Nephron (organoid): Measurements from ENCODE around the gene HS3ST3B1.

Experiments
- H3K27ac Mint-ChIP-seq, 3 experiments: 2 replicates each; pipeline ENCODE4 v1.8.0; 2020; ENCODE audit warnings: mixed read lengths in 3 of 3, mild to moderate bottlenecking in 2 of 3, moderate library complexity in 1 of 3
- H3K27me3 Mint-ChIP-seq: 2 replicates; pipeline ENCODE4 v1.8.0; 2021; ENCODE audit warnings: low read depth, mild to moderate bottlenecking, moderate library complexity, mixed read lengths
- H3K36me3 Mint-ChIP-seq: 2 replicates; pipeline ENCODE4 v1.8.0; 2020; ENCODE audit warnings: low read depth, mixed read lengths
- H3K4me1 Mint-ChIP-seq: 2 replicates; pipeline ENCODE4 v1.8.0; 2020; ENCODE audit warnings: mixed read lengths
- H3K4me3 Mint-ChIP-seq, 3 experiments: 2 replicates each; pipeline ENCODE4 v1.8.0; 2020; ENCODE audit warnings: mild to moderate bottlenecking in 3 of 3, mixed read lengths in 3 of 3, moderate library complexity in 2 of 3
- H3K9me3 Mint-ChIP-seq: 2 replicates; pipeline ENCODE4 v1.8.0; 2020; ENCODE audit warnings: mixed read lengths
- TF ChIP-seq, protein P1 (sequence below), 3 experiments: fragments of 200-600 bp; sonication (generic); IDR thresholded peaks; one replicate each; pipeline ENCODE4 v1.5.0; 2021; ENCODE audit warnings: antibody characterized with exemption in 3 of 3; ENCODE audit not compliant: unreplicated experiment in 3 of 3

The HS3ST3B1 gene

DNA sequence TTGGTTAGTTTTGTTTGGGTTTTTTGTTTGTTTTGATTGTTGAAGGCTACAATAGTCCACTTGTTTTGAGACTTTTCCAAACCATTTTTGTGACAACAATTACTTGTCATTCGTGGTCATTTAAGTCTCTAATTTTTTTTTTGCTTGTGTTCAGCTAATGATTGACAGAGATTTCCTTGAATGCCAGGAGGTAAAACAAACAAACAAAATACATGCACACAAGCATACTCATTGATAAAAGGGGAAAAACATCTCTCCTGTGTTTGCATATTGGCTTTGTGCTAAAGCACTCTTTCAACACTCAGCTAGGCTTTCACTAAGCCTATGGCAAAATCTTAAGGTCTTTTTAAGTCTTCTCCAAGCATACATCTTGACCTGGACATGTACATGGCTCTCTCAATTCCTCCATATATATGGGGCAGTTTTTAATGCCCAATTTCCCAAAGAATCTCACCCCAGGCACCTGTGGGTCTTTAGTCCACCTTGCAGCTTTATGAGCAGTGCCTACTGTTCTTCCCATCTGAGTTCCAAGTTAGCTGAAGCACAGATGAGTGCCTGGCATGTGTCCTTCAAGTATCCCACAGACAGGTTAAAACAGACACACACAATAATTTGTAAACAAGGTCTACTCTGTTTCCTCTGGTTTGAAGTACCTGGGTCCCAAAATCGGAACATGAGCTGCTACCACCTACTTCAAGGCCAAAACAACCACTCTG is 24.2 kb upstream of the HS3ST3B1 start:
- Mint-ChIP-seq H3K36me3 (no peaks in the 10 kb centered on the region), H3K27me3 (peaks cover 8% of the 10 kb centered on the region), H3K4me3 (no peak overlapping the region), H3K9me3 (peaks cover 23% of the 10 kb centered on the region), H3K27ac (no peak overlapping the region), H3K4me1 (no peaks in the 10 kb centered on the region)
- TF ChIP-seq, protein P1, sequence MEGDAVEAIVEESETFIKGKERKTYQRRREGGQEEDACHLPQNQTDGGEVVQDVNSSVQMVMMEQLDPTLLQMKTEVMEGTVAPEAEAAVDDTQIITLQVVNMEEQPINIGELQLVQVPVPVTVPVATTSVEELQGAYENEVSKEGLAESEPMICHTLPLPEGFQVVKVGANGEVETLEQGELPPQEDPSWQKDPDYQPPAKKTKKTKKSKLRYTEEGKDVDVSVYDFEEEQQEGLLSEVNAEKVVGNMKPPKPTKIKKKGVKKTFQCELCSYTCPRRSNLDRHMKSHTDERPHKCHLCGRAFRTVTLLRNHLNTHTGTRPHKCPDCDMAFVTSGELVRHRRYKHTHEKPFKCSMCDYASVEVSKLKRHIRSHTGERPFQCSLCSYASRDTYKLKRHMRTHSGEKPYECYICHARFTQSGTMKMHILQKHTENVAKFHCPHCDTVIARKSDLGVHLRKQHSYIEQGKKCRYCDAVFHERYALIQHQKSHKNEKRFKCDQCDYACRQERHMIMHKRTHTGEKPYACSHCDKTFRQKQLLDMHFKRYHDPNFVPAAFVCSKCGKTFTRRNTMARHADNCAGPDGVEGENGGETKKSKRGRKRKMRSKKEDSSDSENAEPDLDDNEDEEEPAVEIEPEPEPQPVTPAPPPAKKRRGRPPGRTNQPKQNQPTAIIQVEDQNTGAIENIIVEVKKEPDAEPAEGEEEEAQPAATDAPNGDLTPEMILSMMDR (IDR thresholded peaks at IDR 0.05; ENCODE audit: unreplicated experiment in 3 of 3) = no peak

DNA sequence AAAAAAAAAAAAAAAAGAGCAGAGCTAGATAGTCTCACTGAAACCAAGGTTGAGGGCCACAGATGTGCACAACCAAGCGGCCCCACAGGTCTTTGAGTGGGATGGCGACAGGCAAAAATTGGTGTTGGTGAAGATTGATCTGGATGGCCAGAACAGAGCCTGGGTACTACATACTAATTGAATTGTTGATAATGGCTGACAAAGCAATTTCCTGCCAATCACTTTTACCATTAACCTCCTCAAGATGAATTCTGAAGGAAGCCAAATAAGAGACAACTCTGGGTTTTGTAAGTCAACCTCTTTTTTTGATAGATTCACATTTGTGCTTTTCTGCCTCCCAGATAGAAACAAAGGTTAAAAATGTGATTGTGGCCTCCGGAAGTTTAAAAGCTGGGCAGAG is 19.4 kb upstream of the HS3ST3B1 start:
- no peaks in the 10 kb centered on the region for H3K36me3 Mint-ChIP-seq
- H3K4me1 Mint-ChIP-seq = no peaks in the 10 kb centered on the region
- peaks cover 3% of the 10 kb centered on the region for H3K9me3 Mint-ChIP-seq
- TF ChIP-seq, protein P1 (IDR thresholded peaks at IDR 0.05; ENCODE audit: unreplicated experiment in 3 of 3) = no peak
- H3K27ac Mint-ChIP-seq = no peak overlapping the region
- no peak overlapping the region for H3K4me3 Mint-ChIP-seq
- H3K27me3 Mint-ChIP-seq = peaks cover 12% of the 10 kb centered on the region

DNA sequence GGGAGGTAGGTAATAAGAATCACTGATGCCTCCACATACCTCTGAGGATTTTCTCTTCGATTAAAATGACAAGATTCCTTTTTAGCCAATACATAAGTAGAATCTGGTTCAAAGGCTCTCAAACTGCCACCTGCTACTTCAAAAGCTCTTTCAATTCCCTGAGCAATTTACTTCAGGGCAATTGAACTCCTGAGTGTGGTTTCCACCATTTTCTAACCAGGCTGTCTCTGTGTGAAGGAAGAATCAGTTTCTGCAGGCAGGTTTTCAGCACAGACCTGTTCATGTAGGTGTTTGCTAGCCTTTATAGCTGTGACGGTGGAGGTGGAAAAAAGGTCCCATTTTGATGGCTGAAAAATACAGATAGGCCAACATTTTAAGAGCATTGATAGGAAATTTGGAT is 18.2 kb upstream of the HS3ST3B1 start:
- Mint-ChIP-seq H3K27me3 (peaks cover 9% of the 10 kb centered on the region), H3K4me1 (no peaks in the 10 kb centered on the region), H3K27ac (no peak overlapping the region), H3K4me3 (no peak overlapping the region), H3K36me3 (no peaks in the 10 kb centered on the region), H3K9me3 (no peaks in the 10 kb centered on the region)
- TF ChIP-seq, protein P1 (IDR thresholded peaks at IDR 0.05; ENCODE audit: unreplicated experiment in 3 of 3) = no peak

DNA sequence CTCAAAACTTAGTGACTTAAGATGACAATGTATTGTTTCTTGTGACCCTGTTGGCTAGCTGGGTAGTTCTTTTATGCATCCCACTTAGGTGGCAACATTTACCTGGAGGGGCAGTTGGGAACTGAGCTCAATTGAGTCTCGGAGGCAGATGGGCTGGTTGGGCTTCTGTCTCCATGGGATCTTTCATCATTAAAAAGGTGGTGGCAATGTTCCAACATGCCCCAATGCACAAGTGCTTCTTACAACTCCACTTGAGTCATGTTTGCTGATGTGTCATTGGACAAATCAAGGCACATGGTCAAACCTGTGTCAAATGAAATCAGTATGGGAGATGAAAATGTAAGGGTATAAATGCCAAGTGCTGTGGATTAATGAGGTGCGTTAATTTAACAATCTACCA is 11.7 kb upstream of the HS3ST3B1 start:
- Mint-ChIP-seq H3K9me3 (peaks cover 9% of the 10 kb centered on the region), H3K27me3 (peaks cover 20% of the 10 kb centered on the region), H3K4me3 (no peak overlapping the region), H3K36me3 (no peaks in the 10 kb centered on the region), H3K27ac (no peak overlapping the region), H3K4me1 (no peaks in the 10 kb centered on the region)
- TF ChIP-seq, protein P1 (IDR thresholded peaks at IDR 0.05; ENCODE audit: unreplicated experiment in 3 of 3) = no peak

DNA sequence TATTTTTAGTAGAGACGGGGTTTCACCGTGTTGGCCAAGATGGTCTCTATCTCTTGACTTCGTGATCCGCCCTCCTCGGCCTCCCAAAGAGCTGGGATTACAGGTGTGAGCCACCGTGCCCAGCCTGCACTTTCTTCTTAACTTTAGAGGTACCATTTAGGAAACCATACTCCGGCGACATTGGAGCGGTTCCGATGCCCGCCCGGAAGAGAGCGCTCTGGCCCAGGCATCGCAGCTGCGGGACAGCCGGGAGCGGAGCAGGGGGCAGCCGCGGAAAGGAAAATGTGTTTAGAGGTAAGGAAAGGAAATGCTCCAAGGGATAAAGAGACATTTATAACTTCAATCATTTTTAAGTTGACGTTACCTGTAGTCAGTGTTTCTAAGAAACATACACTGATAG is 6.0 kb upstream of the HS3ST3B1 start:
- Mint-ChIP-seq H3K36me3 (no peaks in the 10 kb centered on the region), H3K4me3 (no peak overlapping the region)
- TF ChIP-seq, protein P1 (IDR thresholded peaks at IDR 0.05; ENCODE audit: unreplicated experiment in 3 of 3) = no peak

DNA sequence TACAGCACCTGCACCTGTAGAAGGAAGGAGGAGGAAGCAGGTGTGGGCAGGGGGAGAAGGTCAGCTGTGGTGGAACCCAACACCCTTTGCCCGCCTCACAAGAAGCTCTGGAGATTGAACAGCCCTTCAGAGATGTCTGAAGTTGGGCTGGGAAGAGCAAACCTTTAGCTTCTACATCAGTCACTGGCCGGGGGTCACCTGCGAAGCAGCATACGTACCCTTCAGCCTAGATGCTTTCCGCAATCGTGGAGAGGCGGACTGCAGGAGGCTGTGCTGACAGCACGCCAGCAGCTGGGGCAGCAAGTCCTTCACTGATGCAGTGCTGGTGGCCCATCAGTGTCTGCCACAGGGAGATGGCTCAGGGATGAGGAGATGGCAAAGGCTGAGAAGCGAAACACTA is 5.2 kb upstream of the HS3ST3B1 start:
- TF ChIP-seq, protein P1 (IDR thresholded peaks at IDR 0.05; ENCODE audit: unreplicated experiment in 3 of 3) = no peak
- peaks cover 5% of the 10 kb centered on the region for H3K9me3 Mint-ChIP-seq
- H3K36me3 Mint-ChIP-seq = no peaks in the 10 kb centered on the region
- H3K4me1 Mint-ChIP-seq = peaks cover 40% of the 10 kb centered on the region
- H3K27ac Mint-ChIP-seq = no peak overlapping the region
- peaks cover 81% of the 10 kb centered on the region for H3K27me3 Mint-ChIP-seq
- peak overlapping the region in 2 of 3 experiments; percentile 40 to 71 for H3K4me3 Mint-ChIP-seq

More for the DNA sequence above, 6.0 kb upstream of the HS3ST3B1 start:
- peaks cover 76% of the 10 kb centered on the region for H3K27me3 Mint-ChIP-seq
- H3K4me1 Mint-ChIP-seq = peaks cover 32% of the 10 kb centered on the region
- H3K27ac Mint-ChIP-seq = no peak overlapping the region
- peaks cover 5% of the 10 kb centered on the region for H3K9me3 Mint-ChIP-seq
